ENCODE results near the gene MEGF10.
"Not testable (repeated sequence)": the region's sequence is repeated elsewhere in the genome, so short reads cannot be mapped to it uniquely, and the experiment has no call there.

Gene MEGF10

DNA sequence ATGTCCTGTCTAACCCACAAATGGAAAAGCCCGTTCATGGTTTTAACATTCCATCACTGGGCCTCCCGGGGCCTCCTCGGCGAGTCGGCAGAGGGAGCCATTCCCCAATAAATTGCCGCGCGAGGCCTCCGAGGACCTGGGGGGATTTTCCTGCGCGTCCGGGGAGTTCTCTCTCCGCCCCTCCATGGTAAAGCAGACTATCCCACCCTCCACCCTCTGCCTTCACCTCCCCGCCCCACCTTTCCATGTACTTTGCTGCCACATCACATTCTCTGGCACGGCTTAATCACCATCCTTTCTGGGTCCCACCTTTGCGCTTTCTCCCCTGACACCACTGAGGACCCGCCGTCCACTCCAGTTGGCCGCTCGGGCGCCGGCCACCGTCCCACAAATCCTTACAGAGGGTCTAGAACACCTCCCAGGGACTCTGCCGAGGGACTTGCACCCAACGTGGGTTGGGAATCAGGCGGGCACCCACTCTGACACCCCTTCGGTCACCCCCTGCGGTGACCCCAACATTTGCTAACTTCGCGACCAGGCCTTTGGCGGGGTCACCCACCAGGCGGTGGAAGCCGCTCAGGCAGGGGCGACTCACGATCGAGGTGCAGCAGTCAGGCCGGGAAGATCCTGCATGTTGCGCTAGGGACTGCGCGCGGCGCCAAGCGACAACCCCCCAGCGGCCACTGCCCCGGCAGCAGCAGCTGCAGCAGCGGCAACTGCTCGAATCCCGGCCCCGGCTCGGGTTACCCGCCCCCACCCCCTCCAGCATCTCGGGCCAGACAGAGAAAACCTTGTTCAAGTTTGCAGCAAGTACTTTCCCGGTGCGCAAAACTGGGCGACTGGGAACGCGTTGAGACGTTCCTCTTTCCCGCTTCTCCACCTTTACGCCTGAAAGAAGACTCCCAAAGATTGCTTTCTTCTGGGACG, at the start of gene MEGF10:
Gene MEGF10, plus strand, starts transcription at position 778 of the 927 bp plus-strand sequence. CDS start 40,513 bp downstream, outside the sequence.
- no peak for DNase-seq

DNA sequence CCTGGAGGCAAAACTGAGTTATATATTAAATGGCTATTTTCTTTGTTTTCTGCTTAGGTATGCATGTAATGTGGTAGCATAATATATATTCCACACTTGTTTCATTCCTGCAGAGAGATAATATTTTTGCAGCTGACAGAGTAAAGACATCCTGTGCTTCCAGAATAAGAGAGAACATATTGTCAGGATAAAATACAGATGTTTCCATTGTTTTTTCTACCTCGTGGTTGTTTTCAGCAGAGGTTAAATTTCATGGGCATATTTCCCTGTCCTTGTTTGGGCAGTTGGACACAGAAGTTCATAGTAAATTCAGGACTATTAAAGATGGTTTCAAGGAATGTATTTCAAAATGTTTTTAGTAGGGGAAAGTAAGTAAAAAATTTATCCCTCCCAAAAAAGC, 47.6 kb upstream of the MEGF10 start:
- DNase-seq, result no peak

- peak; percentile 4 for DNase-seq
Measured at GRCh38 chr5:127254729-127255284, 35.8 kb upstream of the MEGF10 start.

DNA sequence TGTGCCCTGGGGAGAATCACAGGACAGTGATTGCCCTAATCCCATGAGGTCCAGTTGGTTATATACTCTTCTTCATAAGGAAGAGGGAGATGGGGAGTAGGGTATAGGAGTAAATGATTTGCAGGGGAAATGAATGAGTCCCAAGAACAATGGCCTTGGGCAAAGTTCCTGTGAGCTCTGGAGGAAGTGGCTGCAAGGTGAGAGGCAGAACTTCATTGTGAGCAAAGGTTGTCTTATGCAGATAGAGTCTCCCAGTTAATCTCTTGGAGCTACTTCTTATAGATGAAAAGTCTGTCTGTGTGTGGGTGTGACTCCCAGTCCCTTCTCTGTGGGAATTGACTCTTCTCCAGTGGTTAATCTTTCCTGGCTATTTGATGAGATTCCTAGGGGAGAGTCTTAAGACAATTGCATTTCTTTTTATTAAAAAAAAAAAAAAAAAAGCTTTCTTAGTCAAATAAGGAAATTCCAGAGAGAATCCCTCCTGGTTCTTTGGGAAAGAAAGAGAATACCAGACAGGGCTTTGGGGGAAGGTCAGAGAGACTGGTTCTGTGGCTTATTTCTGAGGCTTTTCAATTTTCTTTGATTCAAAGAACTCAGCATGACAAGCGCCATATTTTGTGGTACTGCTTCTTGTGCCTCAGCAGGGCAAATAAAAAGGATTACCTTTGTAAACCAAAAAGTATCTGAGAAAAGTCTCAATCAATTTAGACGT, 33.6 kb upstream of the MEGF10 start:
- DNase-seq, result no peak

DNA sequence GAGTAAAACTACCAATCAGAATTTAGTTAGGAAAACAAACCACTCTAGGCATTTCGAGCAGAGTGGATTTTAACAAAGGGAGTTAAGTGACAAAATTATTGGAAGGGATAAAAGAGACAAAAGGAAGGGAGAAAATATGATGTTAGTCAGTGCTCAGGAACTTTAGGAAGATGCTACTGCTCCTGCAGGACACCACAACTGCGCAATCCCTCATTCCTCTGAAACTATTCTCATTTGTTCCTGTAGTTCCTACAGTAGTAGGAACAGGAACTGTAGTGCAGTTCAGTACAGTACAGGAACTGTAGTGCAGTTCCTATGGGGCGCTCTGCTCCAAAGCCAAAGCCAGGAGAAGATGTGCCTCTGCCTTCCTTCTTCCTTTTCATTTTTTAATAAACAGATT, 29.9 kb upstream of the MEGF10 start:
- no peak for DNase-seq

DNA sequence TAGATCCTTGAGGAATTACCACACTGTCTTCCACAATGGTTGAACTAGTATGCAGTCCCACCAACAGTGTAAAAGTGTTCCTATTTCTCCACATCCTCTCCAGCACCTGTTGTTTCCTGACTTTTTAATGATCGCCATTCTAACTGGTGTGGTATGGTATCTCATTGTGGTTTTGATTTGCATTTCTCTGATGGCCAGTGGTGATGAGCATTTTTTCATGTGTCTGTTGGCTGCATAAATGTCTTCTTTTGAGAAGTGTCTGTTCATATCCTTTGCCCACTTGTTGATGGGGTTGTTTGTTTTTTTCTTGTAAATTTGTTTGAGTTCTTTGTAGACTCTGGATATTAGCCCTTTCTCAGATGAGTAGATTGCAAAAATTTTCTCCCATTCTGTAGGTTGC, 25.1 kb upstream of the MEGF10 start:
- not testable (repeated sequence) for DNase-seq

GRCh38 chr5:127268342-127268741, 22.3 kb upstream of the MEGF10 start:
- DNase-seq, result not testable (repeated sequence)

DNA sequence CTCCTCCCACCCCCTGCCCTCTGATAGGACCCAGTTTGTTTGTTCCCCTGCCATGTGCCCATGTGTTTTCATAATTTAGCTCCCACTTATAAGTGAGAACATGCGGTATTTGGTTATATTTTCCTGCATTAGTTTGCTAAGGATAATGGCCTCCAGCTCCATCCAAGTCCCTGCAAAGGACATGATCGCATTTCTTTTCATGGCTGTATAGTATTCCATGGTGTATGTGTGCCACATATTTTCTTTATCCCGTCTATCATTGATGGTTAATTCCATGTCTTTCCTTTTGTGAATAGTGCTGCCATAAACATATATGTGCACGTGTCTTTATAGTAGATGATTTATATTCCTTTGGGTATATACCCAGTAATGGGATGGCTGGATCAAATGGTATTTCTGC, 19.9 kb upstream of the MEGF10 start:
- DNase-seq, result not testable (repeated sequence)

- no peak for DNase-seq
Measured at GRCh38 chr5:127275641-127276193, 14.9 kb upstream of the MEGF10 start.

DNA sequence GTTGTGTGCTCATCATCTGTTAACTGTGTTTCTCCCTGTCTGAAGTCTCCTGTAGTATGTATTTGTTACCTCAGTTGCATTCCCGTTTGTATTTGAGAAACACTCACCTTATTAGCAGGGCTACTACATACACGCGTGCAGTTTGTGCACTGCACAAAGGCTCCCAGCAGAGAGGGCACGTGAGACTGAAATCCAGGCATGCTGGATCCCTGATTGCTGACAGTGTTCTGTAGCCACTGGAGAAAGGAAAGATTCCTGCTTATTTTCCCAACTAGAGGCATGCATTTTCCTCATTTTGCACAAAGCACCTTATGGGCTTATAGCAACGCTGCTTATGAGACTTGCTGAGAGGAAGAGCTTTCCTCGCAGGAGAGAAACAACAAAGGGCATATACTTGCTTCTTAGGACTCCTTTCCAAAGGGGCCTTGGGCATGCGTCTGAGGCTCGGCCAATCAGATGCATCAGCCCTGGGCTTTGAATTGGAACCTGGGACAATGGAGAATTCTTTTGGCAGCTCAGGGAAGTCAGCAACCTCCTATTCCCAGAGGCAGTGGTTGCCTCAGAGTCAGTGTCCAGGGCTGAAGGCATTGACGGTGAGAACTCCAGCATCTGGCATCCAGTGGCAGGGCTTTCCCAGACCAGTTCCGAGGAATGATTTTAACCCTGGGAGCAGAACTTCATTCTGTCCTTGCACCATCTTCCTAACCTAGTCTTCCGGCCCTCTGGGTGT, 9.9 kb upstream of the MEGF10 start:
- no peak for DNase-seq

- no peak for DNase-seq
Measured at GRCh38 chr5:127281609-127282008, 9.0 kb upstream of the MEGF10 start.

- DNase-seq, result no peak
Measured at GRCh38 chr5:127288676-127289075, 1.9 kb upstream of the MEGF10 start.

DNA sequence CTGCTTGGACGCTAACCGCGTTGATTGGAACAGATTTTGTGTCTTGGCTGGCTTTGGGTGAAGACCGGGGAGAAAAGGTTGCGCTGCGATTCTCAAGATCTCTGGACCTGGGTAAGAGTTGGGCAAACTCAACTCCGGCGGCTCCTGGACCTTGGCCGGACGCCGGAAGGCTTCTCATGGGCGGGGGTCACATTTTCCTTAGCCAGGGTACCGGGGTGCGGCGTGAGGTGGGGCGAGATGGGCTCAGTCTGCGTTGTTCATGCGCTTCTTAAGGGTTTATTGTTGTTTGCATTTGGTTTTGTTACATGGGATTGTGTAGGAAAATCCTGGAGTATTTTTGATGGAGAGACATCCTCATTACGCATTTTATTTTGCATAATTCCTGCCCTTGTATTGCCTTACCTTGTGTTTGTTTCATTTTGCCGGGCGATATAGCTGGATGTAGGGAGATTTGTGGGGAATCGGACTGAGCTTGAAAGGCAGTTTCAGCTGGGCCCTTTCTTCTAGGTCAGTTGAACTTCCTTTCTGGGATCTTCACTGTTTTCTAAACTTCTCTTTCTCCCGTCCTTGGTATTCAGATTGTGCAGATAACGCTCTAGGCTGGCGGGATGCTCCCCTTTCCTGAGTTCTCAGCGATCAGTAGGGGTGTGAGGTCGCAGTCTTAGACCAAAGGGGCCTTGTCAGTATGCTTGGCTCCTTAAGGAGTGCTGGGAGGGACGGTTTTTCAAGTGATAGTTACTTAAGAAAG, 524 bp downstream of the MEGF10 start:
- DNase-seq, result no peak

GRCh38 chr5:127292030-127292735, 1.6 kb downstream of the MEGF10 start:
- DNase-seq, result no peak

DNA sequence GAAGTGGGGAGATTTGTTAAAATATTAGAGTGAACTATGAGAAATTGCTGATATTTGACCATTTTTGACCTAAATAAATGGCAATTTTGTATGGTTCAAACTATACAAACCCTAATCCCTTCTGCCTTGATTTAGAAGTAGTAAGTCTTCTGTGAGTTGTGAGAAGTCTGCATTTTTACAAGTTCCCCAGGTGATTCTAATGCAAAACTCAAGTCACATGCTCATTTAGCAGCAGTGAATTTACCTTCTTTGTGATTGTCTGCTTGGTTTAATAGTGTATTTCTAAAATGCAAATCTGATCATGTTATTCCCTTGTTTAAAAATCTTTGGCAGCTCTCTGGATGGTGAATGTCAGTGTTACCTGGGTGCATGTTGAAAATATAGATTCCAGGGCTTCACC, 2.8 kb downstream of the MEGF10 start:
- DNase-seq, result no peak

DNA sequence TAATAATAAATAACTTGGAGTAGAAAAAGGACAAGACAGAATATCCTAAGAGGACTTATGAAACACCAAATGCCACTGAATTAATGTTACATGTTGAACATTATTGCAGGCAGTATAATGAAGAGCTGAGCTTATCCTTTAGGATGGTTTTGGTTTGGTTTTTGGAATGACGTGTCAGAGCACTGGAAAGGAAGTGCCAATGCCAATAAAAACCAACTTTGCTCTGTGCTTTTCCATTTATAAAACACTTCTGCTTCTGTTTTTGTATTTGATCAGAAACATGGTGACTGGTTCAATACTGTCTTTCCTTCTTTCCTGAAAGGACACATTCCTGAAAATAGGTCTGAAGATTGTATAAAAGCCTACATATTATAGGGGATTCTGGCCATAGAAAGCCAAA, 4.2 kb downstream of the MEGF10 start:
- no peak for DNase-seq

- DNase-seq, result no peak
Measured at GRCh38 chr5:127295454-127295853, 4.9 kb downstream of the MEGF10 start.

- DNase-seq, result no peak
Measured at GRCh38 chr5:127296321-127296720, 5.7 kb downstream of the MEGF10 start.

DNA sequence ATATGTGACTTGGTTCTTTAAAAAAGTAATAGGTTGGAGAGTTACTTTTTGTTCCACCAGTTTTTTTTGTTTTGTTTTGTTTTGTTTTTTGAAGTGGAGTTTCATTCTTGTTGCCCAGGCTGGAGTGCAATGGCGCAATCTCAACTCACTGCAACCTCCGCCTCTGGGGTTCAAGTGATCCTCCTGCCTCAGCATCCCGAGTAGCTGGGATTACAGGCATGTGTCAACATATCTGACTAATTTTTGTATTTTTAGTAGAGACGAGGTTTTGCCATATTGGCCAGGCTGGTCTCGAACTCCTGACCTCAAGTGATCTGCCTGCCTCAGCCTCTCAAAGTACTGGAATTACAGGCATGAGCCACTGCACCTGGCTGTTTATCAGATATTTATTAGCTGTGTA, 6.3 kb downstream of the MEGF10 start:
- not testable (repeated sequence) for DNase-seq

GRCh38 chr5:127297348-127298035, 6.9 kb downstream of the MEGF10 start:
- DNase-seq, result no peak

DNA sequence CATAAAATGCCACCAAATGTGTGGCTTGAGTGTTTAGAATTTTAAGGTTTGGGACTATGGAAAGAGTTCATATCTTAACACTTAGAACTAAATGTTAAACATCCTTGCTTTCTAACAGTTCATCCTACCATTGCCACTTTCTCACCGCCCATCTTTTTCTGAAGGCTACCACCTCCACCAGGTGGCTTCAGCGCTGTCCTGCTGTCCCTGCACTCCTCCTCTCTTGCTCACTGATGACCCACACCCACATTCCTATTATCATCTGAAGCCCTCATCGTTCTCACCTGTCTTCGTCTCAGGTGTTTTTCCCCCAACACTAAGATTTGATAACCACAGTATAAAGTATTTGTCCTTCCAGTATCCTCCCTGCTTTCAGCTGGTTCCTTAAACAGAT, 7.4 kb downstream of the MEGF10 start:
- no peak for DNase-seq

All from MV-4-11 (cell line).